ENCODE data around the gene TMEM271.
"Not testable (repeated sequence)": the region's sequence is repeated elsewhere in the genome, so short reads cannot be mapped to it uniquely, and the experiment has no call there.

The TMEM271 gene

GRCh38 chr4:578451-579443 is 2.7 kb upstream of the TMEM271 start:
- DNase-seq, result no peak

GRCh38 chr4:577499-578450 is 1.7 kb upstream of the TMEM271 start:
- DNase-seq, result no peak

- no peak for DNase-seq
Measured at GRCh38 chr4:576991-577498, 950 bp upstream of the TMEM271 start.

GRCh38 chr4:575281-576141 is 584 bp downstream of the TMEM271 start:
- no peak for DNase-seq

GRCh38 chr4:574346-575161 is 1.5 kb downstream of the TMEM271 start:
- no peak for DNase-seq

GRCh38 chr4:573122-573892 is 2.8 kb downstream of the TMEM271 start:
- no peak for DNase-seq

- no peak for DNase-seq
Measured at GRCh38 chr4:572594-572993, 3.5 kb downstream of the TMEM271 start.

- no peak for DNase-seq
Measured at GRCh38 chr4:571838-572572, 4.1 kb downstream of the TMEM271 start.

- DNase-seq, result no peak
Measured at GRCh38 chr4:570754-571153, 5.3 kb downstream of the TMEM271 start.

GRCh38 chr4:569958-570667 is 6.0 kb downstream of the TMEM271 start:
- no peak for DNase-seq

- no peak for DNase-seq
Measured at GRCh38 chr4:568962-569361, 7.1 kb downstream of the TMEM271 start.

- DNase-seq, result no peak
Measured at GRCh38 chr4:568351-568652, 7.8 kb downstream of the TMEM271 start.

- DNase-seq, result no peak
Measured at GRCh38 chr4:567457-568350, 8.4 kb downstream of the TMEM271 start.

GRCh38 chr4:566508-567295 is 9.4 kb downstream of the TMEM271 start:
- no peak for DNase-seq

- no peak for DNase-seq
Measured at GRCh38 chr4:566035-566434, 10.1 kb downstream of the TMEM271 start.

GRCh38 chr4:565614-566013 is 10.5 kb downstream of the TMEM271 start:
- DNase-seq, result not testable (repeated sequence)

GRCh38 chr4:562458-562857 is 13.6 kb downstream of the TMEM271 start:
- DNase-seq, result not testable (repeated sequence)

Data from CD4-positive, alpha-beta T cell treated with Interleukin-4 for 4 hours (primary cell).